Parathyroid adenoma (tissue), 2 donors: ENCODE results near the gene TFEB.

ENCODE experiments used
- H2AFZ ChIP-seq: fragments of 300-600 bp; sonication (generic); one replicate; pipeline ENCODE4 v1.7.0; 2017; ENCODE audit warnings: antibody characterized with exemption, mild to moderate bottlenecking
- H3K27ac ChIP-seq: fragments of 300-600 bp; sonication (generic); one replicate; pipeline ENCODE4 v1.7.0; 2017
- H3K27me3 ChIP-seq: fragments of 300-600 bp; sonication (generic); one replicate; pipeline ENCODE4 v1.7.0; 2017; ENCODE audit warnings: low read length; ENCODE audit not compliant: control insufficient read depth, insufficient read depth
- H3K36me3 ChIP-seq: fragments of 300-600 bp; sonication (generic); one replicate; pipeline ENCODE4 v1.7.0; 2017; ENCODE audit warnings: low read length; ENCODE audit not compliant: control insufficient read depth, insufficient read depth
- H3K4me1 ChIP-seq: fragments of 300-600 bp; sonication (generic); one replicate; pipeline ENCODE4 v1.7.0; 2017; ENCODE audit warnings: control low read depth
- H3K4me2 ChIP-seq: fragments of 300-600 bp; sonication (generic); one replicate; pipeline ENCODE4 v1.7.0; 2017; ENCODE audit warnings: low read length
- H3K4me3 ChIP-seq: fragments of 300-600 bp; sonication (generic); one replicate; pipeline ENCODE4 v1.7.0; 2017; ENCODE audit warnings: low read depth, low read length
- H3K79me2 ChIP-seq: fragments of 300-600 bp; sonication (generic); one replicate; pipeline ENCODE4 v1.7.0; 2017; ENCODE audit warnings: control low read depth
- H3K9ac ChIP-seq: fragments of 300-600 bp; sonication (generic); one replicate; pipeline ENCODE4 v1.7.0; 2017; ENCODE audit warnings: mild to moderate bottlenecking
- H3K9me3 ChIP-seq: fragments of 300-600 bp; sonication (generic); one replicate; pipeline ENCODE4 v1.7.0; 2017; ENCODE audit warnings: low read length; ENCODE audit not compliant: control insufficient read depth
- CTCF ChIP-seq: fragments of 300-600 bp; sonication (generic); IDR thresholded peaks from one replicate; pipeline ENCODE4 v1.7.0; 2017; ENCODE audit warnings: antibody characterized with exemption, mild to moderate bottlenecking
- donor health status: primary hyperparathyroidism.

TFEB gene

DNA sequence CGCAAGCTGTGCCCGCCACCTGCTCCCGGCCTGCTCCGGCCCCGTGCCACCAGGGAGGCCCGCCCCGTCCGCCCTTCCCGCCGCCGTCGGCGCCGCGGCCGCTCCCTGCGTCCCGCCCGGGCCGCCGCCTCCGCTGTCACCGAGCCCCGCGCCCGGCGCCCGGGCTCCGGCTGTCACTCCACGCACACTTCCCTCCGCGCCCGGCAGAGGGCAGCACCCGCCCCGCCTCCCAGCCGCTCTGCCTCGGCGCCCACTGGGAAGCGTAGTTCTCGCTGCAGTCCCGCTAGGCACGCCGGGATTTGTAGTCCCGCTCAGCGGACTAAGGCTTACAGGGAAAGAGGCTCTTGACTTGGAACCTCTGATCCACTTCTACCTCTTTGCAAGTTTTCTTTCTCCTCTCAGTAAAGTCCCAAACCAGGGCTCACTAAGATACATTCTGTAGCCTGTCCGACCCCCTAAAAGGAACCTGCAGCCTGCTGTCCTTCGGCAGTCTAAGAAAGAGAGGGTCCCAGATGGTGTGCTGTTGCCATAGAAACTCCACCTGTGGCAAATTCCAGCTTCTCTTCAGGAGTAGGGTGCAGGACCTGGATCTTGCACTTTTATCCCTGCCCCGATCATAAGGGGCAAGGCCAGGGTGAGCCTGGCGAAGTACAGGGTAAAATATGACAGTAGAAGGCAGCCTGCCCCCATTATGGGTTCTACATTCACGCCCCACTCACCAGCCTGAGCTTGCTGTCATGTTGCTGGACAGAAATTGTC, at the start of gene TFEB:
TSS of gene TFEB (minus strand) at position 182 of the 759 bp plus-strand sequence. CDS start 44,395 bp downstream, outside the sequence.
- H3K27ac ChIP-seq, result peak within 1 kb of the TSS; percentile 90
- peak within 1 kb of the TSS; percentile 92 for H2AFZ ChIP-seq
- no peaks in the 10 kb centered on the region for H3K36me3 ChIP-seq
- no peaks in the 10 kb centered on the region for H3K9me3 ChIP-seq
- H3K9ac ChIP-seq, result peak within 1 kb of the TSS; percentile 15
- peak within 1 kb of the TSS; percentile 71 for H3K4me3 ChIP-seq
- H3K27me3 ChIP-seq, result no peaks in the 10 kb centered on the region
- TF ChIP-seq CTCF, result peak; percentile 91
- H3K79me2 ChIP-seq, result peaks cover 20% of the 10 kb centered on the region
- H3K4me2 ChIP-seq, result peak within 1 kb of the TSS; percentile 74
- peaks cover 10% of the 10 kb centered on the region for H3K4me1 ChIP-seq

DNA sequence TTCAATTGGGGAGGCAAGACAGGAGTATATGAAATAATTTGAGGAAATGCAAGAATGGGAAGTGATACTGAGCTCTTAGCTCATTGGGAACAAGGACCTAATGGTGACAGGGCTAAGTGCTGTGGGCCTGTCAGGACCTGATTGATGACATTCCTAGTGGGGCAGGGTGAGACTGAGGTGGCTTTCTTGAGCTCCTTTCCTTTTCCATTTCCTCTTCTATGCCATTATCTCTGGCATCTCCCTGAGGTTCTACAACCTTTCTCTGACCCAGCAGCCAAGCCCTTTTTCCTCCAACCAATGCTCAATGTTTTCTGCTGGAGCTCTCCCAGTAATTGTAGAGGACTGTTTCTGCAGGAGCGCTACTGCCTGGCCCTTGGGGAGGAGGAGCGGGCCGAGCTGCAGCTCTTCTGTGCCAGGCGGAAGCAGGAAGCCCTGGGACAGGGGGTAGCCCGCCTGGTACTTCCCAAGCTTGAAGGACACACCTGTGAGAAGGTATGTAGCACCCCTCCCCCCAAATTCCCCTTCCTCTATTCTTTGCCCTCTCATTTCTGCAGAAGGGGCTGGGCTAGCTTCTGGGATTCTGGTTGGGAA, 49.3 kb upstream of the TFEB start:
- Histone ChIP-seq H2AFZ (no peak overlapping the region), H3K79me2 (no peaks in the 10 kb centered on the region), H3K4me3 (no peak overlapping the region), H3K9ac (no peak overlapping the region), H3K4me1 (peaks cover 13% of the 10 kb centered on the region), H3K27ac (no peak overlapping the region), H3K27me3 (no peaks in the 10 kb centered on the region), H3K36me3 (no peaks in the 10 kb centered on the region), H3K9me3 (no peaks in the 10 kb centered on the region), H3K4me2 (no peak overlapping the region)
- TF ChIP-seq CTCF, result no peak

DNA sequence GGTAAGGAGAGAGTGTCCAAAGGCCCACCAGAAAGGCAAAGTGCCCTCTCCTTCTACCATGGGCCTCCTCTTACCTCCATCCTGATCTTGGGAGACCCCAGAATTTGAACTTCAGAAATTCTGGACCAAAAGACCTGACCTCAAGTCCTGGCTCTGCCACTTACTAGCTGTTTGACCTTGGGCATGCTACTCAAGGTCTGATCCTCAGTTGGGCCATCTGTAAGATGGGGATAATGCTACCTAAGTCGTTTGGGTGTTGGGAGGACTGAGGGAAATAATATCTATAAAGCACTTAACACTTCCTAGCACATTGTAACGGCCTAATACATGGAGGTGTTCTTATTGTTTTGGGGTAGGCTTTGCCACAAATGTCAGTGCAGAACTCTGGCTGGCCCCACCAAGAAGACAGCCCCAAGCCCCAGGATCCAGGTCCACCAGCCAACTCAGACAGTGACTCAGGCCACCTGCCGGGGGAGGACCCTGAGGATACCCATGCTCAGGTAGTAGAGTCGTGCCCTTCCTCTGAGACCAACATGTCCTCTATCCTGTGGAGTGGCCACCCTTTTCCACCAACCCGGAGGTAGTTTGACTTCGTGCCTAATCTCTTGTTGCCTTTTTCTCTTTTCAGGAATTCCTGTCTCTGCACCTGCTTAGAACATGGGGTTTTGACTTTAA, 47.8 kb upstream of the TFEB start:
- Histone ChIP-seq H3K9me3 (no peaks in the 10 kb centered on the region), H3K4me1 (peaks cover 17% of the 10 kb centered on the region), H3K79me2 (no peaks in the 10 kb centered on the region), H2AFZ (no peak overlapping the region), H3K4me3 (no peak overlapping the region), H3K4me2 (no peak overlapping the region), H3K9ac (no peak overlapping the region), H3K27me3 (no peaks in the 10 kb centered on the region), H3K27ac (no peak overlapping the region), H3K36me3 (no peaks in the 10 kb centered on the region)
- TF ChIP-seq CTCF, result no peak

DNA sequence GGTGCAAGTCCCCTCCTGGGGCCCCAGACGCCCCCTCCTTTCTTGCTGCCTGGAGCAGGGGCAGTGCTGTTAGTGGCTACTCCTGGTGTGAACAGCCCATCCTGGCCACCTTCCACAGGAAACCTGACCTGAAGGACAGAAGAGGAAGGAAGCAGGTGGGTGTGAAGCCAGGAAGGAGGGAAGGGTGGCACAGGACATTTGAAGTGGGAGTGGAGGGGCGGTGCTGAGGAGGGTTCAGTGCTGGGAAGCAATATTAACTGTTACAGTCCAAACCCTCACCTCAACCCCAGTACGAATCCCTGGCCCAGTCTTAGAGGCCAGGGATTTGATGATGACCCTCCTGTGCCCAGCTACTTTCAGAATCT, 45.9 kb upstream of the TFEB start:
- Histone ChIP-seq H3K4me3 (peak overlapping the region; percentile 70), H3K79me2 (no peaks in the 10 kb centered on the region), H3K27me3 (no peaks in the 10 kb centered on the region), H2AFZ (peak overlapping the region; percentile 85), H3K27ac (peak overlapping the region; percentile 72), H3K9me3 (no peaks in the 10 kb centered on the region), H3K9ac (no peak overlapping the region), H3K4me1 (peaks cover 17% of the 10 kb centered on the region), H3K4me2 (peak overlapping the region; percentile 96), H3K36me3 (no peaks in the 10 kb centered on the region)
- TF ChIP-seq CTCF, result no peak
